GM20000 (cell line): ENCODE measurements around the gene MBD3.

Experiments used
- DNase-seq: peaks from one replicate; pipeline ENCODE4 v3.0.0; 2012; ENCODE audit warnings: low spot score
- CTCF ChIP-seq: IDR thresholded peaks from 2 replicates; pipeline ENCODE4 v1.5.1; 2012; ENCODE audit warnings: mild to moderate bottlenecking, control low read depth; ENCODE audit errors: extremely low read depth, missing control alignments

Gene MBD3

GRCh38 chr19:1568320-1569019 is 24.2 kb downstream of the MBD3 start, which contains the start of gene MEX3D:
TSS of gene MEX3D (minus strand) at chr19:1568325. CDS start at chr19:1568058, 267 bp downstream.
- DNase-seq: peak; percentile 100
- TF ChIP-seq CTCF: no peak

- DNase-seq: no peak
- TF ChIP-seq CTCF: no peak
Measured at GRCh38 chr19:1567848-1568227, 24.8 kb downstream of the MBD3 start.

GRCh38 chr19:1567116-1567847 is 25.4 kb downstream of the MBD3 start:
- no peak for DNase-seq
- no peak for TF ChIP-seq CTCF

GRCh38 chr19:1566392-1567115 is 26.1 kb downstream of the MBD3 start:
- no peak for DNase-seq

GRCh38 chr19:1563251-1563650 is 29.4 kb downstream of the MBD3 start:
- no peak for TF ChIP-seq CTCF

More at GRCh38 chr19:1566392-1567115, 26.1 kb downstream of the MBD3 start:
- TF ChIP-seq CTCF: no peak

GRCh38 chr19:1561236-1561842 is 31.3 kb downstream of the MBD3 start:
- no peak for DNase-seq
- TF ChIP-seq CTCF: no peak

More at GRCh38 chr19:1563251-1563650, 29.4 kb downstream of the MBD3 start:
- DNase-seq: no peak
